GM19324 (cell line): Measurements from ENCODE around the gene STAU1.
"Not testable (repeated sequence)": the region's sequence is repeated elsewhere in the genome, so short reads cannot be mapped to it uniquely, and the experiment has no call there.

Experiments used
- ATAC-seq: cut with Tn5 transposase; IDR thresholded peaks from one replicate; pipeline ENCODE4 v1.9.1; 2021; ENCODE audit warnings: mild to moderate bottlenecking, moderate library complexity; ENCODE audit not compliant: unreplicated experiment, low FRiP score

STAU1 gene

DNA sequence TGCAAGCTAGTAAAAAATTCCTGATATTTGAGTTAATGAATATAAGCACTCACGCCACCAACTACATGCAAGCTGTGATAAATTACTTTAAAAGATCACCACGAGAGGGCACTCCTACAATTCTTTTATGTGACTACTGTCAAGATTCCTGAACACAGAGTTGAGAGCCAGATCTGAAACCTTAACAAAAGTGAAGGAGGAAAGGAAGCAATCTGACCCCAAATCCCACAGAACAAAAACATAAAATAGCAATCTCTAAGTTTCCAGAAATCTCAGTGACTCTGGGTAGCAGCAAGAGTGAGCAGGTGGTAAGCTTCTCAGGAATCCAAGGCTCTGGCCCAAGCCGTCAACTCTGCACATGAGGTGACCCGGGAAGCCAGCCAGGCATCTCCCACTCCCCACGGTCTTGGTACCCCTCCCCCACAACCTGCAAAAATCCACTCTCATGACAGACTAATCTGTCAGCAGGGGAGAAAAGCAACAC lies 55.1 kb downstream of the STAU1 start:
- no peak for ATAC-seq

DNA sequence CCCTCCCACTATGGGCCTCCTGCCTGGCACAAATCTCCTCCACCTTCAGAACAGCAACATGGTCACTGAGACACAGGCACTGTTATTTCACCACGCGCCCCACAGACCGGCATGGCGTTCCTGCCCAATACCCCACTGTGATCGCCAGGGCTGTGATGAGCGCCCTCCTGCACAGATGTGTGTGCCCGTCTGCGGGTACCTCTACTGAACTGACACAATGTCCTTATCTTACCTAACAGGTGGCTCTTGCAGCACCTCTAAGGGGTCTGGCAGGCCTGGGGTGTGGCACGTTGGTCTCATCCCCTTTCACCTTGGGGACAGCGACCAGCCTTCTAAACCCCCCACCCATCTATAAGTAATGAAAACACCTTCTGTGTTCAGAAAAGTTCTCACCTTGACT lies 64.2 kb downstream of the STAU1 start:
- ATAC-seq = no peak

DNA sequence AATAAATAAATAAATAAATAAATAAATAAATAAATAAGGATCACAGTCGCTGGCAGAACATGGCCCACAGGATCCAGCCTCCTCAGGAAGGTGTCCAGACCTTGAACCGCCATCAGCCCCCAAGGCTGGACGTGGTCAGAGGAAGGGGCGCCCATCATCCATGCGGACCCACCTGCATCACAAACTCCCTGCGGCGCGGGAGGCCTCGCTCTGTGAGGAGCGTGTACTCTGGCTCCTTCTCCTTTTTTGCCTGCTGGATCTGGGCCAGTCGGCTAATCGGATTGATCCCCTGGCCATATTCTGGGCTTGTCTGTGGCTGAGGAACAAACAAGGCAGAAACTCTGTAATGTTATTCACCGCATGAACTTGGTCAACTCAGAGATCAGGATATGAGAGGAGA lies 65.2 kb downstream of the STAU1 start:
- ATAC-seq = no peak

DNA sequence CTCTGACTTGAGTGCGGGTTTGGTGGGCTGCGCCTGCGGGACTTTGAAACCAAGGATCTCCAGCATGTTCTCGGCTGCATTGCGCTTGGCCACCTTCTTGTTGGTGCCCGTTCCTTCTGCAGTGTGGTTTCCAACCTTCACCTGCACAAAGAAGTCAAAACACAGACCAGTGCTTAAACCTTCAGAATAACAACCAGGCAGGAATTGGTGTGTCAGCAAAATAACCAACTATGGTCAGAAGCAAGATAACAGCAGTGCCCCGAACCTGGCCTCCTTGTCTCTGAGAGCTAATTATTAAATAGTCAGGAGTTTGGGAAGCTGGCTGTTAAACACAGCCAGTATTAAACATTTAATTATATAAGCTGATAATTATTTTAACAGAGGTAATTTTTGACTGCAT lies 68.1 kb downstream of the STAU1 start:
- ATAC-seq = no peak

DNA sequence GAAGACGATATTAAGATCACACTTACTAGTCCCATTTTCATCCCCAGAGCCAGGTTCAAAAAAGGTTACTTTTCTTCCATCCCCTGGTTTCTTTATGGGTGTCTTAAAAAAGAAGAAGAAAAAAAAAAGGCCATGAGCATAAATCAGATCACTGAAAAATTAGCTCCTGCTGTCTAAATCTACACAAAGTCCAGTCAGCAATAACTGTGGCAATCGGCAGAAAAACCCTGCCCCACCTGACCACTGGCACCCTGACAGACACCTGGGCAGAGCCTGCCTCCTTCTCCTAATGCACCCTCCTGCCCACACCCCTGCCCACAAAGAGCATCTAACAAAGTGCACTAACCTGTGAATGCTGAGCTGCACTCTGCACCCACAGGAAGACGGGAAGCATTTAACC lies 69.8 kb downstream of the STAU1 start:
- ATAC-seq = no peak

DNA sequence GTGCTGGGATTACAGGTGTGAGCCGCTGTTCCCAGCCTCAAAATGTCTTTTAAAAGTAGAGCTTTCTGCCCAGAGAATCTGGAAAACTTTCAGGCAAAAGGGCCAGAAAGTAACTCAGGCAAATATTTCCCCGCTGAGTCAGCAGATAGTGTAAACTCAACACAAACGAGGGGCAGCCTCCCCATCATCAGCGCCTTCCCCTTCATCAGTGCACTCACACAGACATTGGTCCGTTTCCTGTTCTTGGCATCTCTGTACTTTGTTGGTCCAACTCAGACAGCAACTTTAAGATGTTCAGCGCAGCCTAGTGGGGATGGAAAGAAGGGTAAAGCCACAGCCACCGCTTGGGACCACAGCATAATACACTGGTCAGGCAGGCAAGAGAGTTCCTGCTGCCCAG lies 72.6 kb downstream of the STAU1 start:
- no peak for ATAC-seq

DNA sequence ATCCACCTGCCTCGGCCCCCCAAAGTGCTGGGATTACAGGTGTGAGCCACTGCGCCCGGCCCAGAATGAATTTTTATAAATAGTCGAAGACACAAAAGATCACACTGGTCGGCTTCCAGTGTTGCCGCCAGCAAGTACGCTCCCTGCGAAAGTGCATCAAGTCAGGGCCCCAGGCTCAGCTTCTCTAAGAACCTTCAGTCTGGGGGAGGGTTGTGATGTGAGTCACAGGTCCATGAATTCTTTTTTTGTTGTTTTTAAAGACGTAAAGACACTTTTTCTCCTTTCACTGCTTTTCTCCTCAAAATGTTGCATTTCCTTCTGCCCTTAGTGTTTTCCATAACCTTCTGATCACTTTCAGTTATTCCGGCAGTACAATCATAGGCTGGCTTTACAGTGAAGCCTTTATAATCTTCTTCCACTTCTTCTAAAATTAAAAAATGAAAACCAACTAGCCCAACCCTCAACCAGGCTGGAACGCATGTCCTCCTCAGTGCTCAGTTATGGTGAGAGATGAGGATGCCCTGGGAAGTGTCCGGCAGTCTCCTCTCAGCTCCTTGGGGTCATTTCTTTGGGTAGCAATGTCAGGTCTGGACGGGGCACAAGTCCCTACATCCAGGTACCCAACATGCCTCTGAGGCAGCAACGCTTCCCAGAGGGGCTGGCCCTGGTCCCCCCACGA lies 75.4 kb downstream of the STAU1 start:
- no peak for ATAC-seq

DNA sequence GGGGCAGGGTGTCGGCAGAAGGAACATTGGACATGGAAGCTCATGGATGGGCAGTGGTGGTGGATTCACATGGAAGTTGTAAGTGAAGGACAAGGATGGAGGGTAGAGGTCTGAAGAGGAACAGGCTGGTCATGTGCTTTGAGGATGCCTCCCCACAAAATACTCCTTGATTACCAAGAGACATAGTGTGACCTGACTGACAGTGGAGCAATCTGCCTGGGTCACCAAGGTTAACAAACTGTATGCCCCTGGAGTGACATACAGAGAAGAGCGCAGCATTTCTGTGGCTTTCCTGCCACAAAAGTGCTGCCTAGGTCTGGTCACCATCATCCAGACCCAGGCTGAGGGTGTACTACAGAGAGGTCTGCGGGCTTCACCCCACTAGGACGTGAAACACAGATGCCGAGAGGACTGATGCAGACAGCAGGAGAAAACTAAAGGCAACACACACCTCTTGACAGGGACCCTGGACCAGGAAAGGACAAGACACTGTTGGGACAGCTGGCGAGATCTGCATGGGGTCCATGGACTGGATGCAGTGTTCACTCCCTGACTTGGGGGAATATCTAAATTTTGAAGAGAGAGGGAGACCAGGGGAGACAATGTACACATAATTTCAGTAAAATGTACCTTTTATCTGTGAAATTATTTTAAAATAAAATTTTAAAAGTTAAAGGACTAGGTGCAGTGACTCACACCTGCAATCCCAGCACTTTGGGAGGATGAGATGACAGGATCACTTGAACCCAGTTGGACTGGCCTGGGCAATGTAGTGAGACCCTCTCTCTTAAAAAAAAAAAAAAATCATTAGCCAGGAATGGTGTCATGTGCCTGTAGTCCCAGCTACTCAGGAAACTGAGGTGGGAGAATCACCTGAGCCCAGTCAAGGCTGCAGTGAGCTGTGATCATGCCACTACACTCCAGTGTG lies 77.1 kb downstream of the STAU1 start:
- no peak for ATAC-seq

DNA sequence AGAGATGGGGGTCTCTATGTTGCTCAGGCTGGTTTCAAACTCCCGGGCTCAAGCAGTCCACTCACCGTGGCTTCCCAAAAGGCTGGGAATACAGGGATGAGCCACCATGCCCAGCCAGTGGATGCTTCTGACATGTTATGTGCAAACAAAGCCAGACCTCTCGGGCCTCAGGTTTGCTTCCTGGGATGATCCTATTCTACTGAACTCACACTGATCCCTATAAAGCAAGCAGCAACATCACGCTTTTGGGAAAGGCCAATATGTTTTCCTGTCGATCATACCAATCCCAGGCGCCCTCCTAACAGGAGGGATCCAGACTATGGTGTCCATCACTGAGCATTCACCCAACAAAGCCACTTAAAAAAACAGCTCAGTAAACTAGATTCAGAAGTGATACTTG lies 81.8 kb downstream of the STAU1 start:
- no peak for ATAC-seq

DNA sequence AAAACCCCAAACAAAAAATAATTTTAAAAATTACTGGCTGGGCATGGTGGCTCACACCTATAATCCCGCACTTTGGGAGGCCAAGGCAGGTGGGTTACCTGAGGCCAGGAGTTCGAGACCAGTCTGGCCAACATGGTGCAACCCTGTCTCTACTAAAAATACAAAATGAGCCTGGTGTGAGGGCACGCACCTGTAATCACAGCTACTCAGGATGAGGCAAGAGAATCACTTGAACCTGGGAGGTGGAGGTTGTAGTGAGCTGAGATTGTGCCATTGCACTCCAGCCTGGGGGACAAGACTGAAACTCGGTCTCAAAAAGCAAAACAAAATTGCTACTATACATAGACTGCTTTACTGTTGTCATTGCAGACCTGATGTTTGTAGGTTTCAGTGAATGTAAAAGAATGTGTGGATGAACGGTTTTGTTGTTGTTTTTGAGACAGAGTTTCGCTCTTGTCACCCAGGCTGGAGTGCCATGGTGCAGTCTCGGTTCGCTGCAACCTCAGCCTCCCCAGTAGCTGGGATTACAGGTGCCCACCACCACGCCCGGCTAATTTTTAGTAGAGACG lies 83.1 kb downstream of the STAU1 start:
- not testable (repeated sequence) for ATAC-seq

DNA sequence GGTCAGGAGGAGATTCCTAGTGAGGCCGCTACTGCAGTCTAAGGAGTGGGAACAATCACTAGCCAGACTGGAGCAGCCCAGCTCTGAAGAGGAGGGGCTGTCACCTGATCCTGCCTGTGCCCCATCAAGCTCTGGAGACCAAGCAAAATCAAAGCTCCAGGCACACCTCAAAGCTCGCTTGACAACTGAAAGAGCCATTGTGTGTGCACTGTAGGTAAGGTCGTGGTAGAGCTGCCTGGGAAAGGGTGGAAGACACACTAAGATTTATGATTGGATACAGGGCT lies 83.8 kb downstream of the STAU1 start:
- ATAC-seq = no peak

DNA sequence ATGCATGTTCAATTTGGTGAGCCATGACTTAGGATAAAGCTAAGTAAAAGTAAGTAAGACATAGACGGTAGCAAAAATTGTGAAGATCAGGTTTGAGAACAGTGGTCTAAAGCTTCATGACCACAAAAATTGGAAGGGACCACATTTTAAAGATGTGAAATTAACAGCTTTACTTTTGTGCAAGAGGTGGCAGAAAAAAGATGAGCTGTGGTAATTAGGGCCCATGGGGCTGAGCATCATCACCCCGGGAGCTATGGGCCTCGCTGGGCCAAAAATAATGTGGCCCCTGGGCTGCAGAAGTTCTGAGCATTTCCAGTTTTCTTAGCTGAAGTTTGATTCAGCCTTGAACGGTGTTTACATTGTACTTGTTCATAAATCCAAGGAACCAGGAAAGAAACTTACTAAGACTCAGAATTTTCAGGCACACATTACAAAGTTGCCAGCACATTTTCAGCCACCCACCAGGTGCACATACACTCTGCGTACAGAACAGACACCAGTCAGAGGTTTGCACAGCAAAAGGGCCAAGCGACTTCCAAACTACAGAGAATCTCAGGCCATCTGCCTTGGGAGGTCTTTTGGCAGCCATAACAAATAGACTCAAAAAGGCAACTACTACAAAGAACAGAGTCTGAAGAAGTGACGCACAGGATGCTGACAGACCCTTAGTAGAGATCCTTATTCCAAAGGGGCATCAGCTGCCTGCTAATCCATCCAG lies 84.3 kb downstream of the STAU1 start:
- no peak for ATAC-seq

DNA sequence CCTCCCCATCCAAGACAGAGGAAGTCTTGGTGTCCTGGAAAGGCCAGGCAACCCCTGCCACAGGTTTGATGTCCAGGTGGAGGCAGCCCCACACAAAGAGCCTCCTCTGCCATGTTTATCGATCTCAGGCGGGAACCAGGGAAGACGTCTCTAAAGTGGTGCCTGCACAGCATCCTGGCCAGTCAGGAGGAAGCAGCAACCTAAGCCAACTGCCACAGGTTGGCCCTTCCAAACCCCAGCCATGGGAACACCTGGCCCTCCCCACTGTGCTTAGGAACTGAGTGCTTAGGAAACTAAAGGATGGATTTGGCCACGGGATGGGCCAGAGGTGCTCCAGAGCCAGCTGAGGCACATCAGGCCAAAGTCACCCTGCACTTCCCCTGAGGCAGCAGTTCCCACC lies 85.1 kb downstream of the STAU1 start:
- ATAC-seq = no peak

DNA sequence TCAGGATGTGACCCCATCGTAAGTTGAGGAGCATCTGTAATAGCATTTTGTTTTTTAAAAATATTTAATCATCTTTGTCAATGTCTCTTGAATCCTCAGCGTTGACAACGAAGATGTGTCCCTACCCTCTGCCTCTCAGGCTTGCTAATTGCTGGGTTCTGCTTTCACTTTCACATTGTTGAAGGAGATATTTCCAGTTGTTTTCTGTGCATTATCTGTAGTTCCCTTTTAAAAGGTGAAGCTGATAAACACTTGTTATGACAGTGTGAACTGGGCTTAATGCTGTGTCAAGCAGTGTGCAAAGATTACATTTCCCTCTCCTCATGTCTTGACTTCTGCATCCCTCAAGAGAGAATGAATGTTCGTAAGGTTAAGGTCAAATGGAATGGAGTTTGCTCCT lies 87.2 kb downstream of the STAU1 start:
- no peak for ATAC-seq

DNA sequence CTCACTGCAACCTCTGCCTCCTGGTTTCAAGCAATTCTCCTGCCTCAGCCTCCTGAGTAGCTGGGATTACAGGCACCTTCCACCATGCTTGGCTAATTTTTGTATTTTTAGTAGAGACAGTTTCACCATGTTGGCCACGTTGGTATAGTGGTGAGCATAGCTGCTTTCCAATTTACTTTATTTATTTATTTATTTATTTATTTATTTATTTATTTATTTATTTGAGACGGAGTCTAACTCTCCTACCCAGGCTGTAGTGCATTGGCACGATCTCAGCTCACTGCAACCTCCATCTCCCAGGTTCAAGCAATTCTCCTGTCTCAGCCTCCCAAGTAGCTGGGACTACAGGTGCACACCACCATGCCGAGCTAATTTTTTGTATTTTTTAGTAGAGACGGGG lies 87.8 kb downstream of the STAU1 start:
- ATAC-seq = not testable (repeated sequence)

DNA sequence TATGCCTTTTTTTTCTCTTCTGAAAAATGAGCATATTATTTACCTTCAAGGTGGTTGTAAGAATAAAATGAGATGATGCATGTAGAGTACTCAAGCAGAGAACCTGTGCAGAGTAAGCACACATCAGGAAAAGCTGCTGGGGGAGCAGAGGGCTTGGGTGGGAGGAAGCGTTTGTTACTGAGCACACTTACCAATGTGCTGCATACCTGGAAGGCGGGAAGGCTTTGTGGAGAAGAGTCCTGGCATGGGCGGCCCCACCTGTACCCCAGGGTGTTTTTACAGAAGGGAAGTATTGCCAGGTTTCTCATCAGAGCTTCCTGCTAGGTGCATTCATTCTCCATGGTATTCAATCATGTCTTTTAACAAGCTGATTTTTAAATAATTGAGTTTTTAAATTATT lies 89.1 kb downstream of the STAU1 start:
- no peak for ATAC-seq

DNA sequence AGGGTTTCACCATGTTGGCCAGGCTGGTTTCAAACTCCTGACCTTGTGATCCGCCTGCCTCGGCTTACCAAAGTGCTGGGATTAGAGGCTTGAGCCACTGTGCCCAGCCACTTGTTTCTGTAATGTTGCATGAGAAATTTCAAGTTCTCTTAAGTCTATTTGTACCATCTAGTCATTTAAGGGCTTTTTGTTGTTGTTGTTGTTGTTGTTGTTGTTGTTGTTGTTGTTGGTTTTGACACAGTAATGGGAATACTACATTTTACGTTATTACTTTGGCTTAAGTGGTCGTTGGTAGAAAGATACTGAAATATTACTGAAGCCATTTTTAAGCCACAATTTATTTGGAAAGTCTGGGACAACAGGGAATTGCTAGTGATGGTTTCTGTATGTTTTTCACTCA lies 90.0 kb downstream of the STAU1 start:
- ATAC-seq = no peak

DNA sequence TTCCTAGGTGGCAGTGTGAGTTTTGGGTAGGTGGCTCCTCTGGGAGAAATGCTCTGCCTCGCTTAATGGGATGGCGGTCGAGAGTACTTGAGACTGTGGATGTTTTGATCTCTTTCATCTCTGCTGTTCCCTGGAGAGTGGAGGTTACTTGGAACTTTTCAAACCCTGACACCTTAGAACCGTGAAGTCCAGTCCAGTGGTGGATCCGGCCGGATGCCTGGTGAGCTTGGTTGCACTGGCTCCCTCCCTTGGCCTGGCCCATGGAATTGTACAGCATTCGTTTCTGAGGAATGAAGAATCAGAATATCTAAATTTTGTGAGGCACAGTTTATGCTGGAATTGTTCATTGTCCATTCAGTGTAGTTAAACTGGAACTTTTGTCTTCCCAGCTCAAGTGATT lies 91.0 kb downstream of the STAU1 start:
- ATAC-seq = no peak

DNA sequence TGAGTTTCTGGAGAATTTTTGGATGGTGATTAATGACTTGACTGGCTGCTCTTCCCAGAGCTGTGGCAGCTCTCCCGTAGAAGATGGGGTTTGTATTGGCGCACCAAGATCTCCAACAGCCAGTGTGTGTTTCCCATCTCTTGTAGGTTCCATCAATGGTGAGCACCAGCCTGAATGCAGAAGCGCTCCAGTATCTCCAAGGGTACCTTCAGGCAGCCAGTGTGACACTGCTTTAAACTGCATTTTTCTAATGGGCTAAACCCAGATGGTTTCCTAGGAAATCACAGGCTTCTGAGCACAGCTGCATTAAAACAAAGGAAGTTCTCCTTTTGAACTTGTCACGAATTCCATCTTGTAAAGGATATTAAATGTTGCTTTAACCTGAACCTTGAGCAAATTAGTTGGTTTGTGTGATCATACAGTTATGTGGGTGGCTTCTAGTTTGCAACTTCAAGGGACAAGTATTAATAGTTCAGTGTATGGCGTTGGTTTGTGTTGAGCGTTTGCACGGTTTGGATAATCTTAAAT lies 91.9 kb downstream of the STAU1 start:
- no peak for ATAC-seq

DNA sequence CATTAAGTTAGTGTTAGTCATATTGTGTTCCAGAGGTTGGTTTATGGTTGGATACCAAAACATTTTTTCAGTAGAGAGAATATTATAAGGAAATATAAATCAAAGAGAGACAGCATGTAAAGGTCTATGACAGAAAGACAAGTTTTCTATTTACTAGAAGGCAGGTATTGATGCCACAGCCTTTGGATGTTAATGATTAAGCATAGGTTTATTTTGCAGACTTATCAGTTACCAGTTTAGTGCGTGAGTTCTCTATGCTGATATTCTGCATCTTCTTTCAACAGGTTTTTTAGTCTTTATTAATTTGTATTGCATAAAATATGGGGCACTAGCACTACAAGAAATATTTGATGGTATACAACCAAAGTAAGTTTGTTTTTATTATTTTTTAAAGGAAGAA lies 96.4 kb downstream of the STAU1 start:
- no peak for ATAC-seq

DNA sequence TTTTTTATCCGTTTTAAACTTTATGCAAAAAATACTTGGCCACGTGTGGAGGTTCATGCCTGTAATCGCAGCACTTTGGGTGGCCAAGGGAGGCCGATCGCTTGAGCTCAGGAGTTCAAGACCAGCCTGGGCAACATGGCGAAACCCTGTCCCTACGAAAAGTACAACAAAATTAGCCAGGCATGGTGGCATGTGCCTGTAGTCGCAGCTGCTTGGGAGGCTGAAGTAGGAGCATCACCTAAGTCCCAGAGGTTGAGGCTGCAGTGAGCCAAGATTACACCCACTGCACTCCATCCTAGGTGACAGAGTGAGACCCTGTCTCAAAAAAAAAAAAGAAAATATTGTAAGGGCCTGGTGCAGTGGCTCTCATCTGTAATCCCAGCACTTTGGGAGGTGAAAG lies 97.0 kb downstream of the STAU1 start:
- no peak for ATAC-seq
